Pancreas (tissue), 10 donors: ENCODE results near the gene SFN. TPM values are rescaled to one million over a fixed set of nuclear protein-coding genes. Genes with fewer than 3 reads are reported as not detected.

ENCODE experiments used
- ATAC-seq, 4 donors: fragments of 200-7000 bp; cut with Tn5 transposase; one replicate each; pipeline versions ENCODE4 v1.8.0 to v1.9.1; 2020; ENCODE audit warnings: mild to moderate bottlenecking in 4 of 4, moderate library complexity in 4 of 4
- DNase-seq, 6 donors: peaks; one replicate each; pipeline ENCODE4 v3.0.0-alpha.2; 2020
- FAIRE-seq: peaks from 2 replicates; lab custom pipeline; 2012; peaks lifted over from hg19 to GRCh38; lab: Jason Lieb, UNC
- H3K27ac ChIP-seq, 4 donors: fragments of 200-600 bp; sonication (generic); 1 replicate in 3 of 4; 2 replicates in 1 of 4; pipeline versions ENCODE4 v1.5.0 to v1.8.0; 2020
- H3K27me3 ChIP-seq, 4 donors: fragments of 200-600 bp; one replicate each; pipeline ENCODE4 v1.8.0; 2021
- H3K36me3 ChIP-seq, 3 donors: fragments of 200-600 bp; sonication (generic) in 1 of 3; one replicate each; pipeline versions ENCODE4 v1.5.0 to v1.8.0; 2020 to 2021
- H3K4me1 ChIP-seq, 3 donors: fragments of 200-600 bp; one replicate each; pipeline ENCODE4 v1.8.0; 2021
- H3K4me3 ChIP-seq, 4 donors: fragments of 200-600 bp; sonication (generic) in 2 of 4; one replicate each; pipeline versions ENCODE4 v1.5.0 to v1.8.0; 2020 to 2021
- H3K9me3 ChIP-seq, 4 donors: fragments of 200-600 bp; one replicate each; pipeline ENCODE4 v1.8.0; 2021
- WGBS, 2 donors: extraction: QIAGEN DNeasy Blood & Tissue Kit; methylation state at CpG; one replicate each; pipeline ENCODE4 v1.1.7; 2013; 5-methylcytosine and 5-hydroxymethylcytosine counted together
- intact Hi-C, 3 donors: fragments of 100-400 bp; cut with DNase I; formaldehyde crosslinking; loops; one replicate each; pipeline versions ENCODE4 v1.11.1 to v1.14.2; 2022
- polyA plus RNA-seq, 2 donors: library from polyadenylated mRNA; stranded (reverse); fragments of 200-250 nt; gene quantifications; one replicate each; pipeline ENCODE4 v1.2.3, GENCODE V29; 2013
- total RNA-seq, 6 donors: library from RNA; stranded (reverse); fragmentation: NEBNext Ultra II Directional in 4 of 6; extraction: Animal tissue kit (Norgen Biotek cat#: 25700) in 4 of 6; gene quantifications; one replicate each; pipeline versions ENCODE4 v1.2.1 to v1.2.4, GENCODE V29; 2021 to 2023
- TF ChIP-seq, protein P1 (sequence below), 4 donors: fragments of 200-600 bp; sonication (generic) in 3 of 4; IDR thresholded peaks; one replicate each; pipeline versions ENCODE4 v1.5.0 to v1.8.0; 2021; ENCODE audit warnings: antibody characterized with exemption in 4 of 4
- donor health status: healthy with polysubstance abuse.
- donor health status: DM: no; HTN: no; CAD: no; lungs with moderate emphysema.
- donor health status: DM: no; HTN: no; CAD: no.
- donor health status: control.
- donor health status: control.
- donor health status: Bipolar disorder and iron deficiency.
- donor health status: DM: yes; HTN: yes; CAD: no.
- donor health status: DM: no; HTN: no; CAD: no.
- donor health status: DM: no; HTN: no; CAD: no.
- donor health status: DM: yes; HTN: yes; CAD: no.

SFN gene
- total and polyA plus RNA-seq, 8 donors = 0.28 to 1.8 (median 0.77) TPM; not detected in 1

DNA sequence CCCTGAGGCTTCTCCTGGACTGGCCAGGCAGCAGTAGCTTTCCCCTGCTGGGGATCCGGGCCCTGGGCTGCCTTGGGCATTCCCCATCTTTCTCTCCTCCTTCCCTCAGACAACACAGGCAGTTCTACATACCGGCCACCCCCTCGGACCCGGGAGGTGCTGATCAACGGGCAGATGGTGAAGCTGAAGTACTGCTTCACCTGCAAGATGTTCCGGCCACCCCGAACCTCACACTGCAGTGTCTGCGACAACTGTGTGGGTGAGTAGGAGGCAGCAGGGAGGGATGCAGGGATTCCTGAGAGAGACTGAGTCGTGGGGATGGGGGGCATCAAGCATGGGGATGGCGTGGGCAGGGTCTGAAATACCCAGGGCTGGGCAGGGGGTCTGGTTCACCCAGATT, 14.4 kb upstream of the SFN start:
- intact Hi-C loops = no loop called here
- DNase-seq = no peak
- Histone ChIP-seq H3K36me3 (peaks cover 0 to 23% (median 12%) of the 10 kb centered on the region in 3 donors), H3K4me3 (no peak overlapping the region), H3K4me1 (no peaks in the 10 kb centered on the region), H3K27ac (no peak overlapping the region), H3K27me3 (no peaks in the 10 kb centered on the region), H3K9me3 (no peaks in the 10 kb centered on the region)
- TF ChIP-seq, protein P1, sequence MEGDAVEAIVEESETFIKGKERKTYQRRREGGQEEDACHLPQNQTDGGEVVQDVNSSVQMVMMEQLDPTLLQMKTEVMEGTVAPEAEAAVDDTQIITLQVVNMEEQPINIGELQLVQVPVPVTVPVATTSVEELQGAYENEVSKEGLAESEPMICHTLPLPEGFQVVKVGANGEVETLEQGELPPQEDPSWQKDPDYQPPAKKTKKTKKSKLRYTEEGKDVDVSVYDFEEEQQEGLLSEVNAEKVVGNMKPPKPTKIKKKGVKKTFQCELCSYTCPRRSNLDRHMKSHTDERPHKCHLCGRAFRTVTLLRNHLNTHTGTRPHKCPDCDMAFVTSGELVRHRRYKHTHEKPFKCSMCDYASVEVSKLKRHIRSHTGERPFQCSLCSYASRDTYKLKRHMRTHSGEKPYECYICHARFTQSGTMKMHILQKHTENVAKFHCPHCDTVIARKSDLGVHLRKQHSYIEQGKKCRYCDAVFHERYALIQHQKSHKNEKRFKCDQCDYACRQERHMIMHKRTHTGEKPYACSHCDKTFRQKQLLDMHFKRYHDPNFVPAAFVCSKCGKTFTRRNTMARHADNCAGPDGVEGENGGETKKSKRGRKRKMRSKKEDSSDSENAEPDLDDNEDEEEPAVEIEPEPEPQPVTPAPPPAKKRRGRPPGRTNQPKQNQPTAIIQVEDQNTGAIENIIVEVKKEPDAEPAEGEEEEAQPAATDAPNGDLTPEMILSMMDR (IDR thresholded peaks at IDR 0.05) = no peak
- 88 to 93% methylated on average over 10 of the region's 10 CpGs for WGBS, 2 donors
- no peak for ATAC-seq
- FAIRE-seq = no peak

DNA sequence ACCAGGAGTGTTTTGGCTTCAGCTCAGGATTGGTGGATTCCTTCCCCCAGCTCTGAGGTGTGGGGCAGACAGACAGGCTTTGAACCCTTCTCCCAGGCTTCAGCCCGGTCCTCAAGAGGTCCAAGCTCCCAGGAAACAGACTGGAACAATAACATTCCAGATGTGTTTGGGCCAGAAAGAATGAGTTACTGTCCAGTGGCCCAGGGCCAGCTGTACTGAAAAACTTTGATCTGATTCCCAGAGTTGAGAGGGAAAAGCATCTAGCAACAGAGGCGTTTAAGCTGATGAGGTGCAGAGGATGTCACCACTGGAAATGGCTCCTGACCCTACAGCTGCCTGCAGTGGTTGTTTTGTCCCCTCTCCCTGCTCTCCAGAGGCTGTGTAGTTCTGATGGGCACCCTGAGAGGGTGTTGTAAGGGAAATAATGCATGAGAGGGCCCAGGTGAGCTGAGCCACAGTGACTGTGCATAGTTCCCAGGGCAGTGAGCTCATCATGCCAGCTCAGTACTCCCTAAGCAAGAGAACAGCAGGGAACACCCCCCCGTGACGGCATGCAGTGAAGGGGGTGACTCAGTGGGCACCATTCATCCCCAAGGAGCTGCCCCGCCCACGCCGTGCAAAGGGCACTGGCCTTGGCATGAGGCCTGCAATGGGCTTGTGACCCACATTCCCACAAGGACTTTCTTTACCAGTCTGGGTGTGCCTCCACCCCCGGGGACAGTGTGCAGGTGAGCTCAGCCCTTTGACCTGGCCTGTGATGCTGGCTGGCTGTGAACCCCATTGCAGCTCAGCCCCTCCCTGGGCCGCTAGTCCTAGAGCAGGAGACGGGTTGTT, 13.8 kb upstream of the SFN start:
- 67% methylated on average over 10 of the region's 10 CpGs for WGBS, 2 donors
- TF ChIP-seq, protein P1 (IDR thresholded peaks at IDR 0.05) = no peak
- DNase-seq (peak in 2 of 6 donors; percentile 48 to 55), FAIRE-seq (no peak), ATAC-seq (peak; percentile 17 to 74 (median 64))
- intact Hi-C loops = no loop called here
- H3K4me1 ChIP-seq = no peaks in the 10 kb centered on the region
- H3K4me3 ChIP-seq = no peak overlapping the region
- no peak overlapping the region for H3K27ac ChIP-seq
- H3K9me3 ChIP-seq = no peaks in the 10 kb centered on the region
- peaks cover 5 to 23% (median 12%) of the 10 kb centered on the region in 3 donors for H3K36me3 ChIP-seq
- H3K27me3 ChIP-seq = no peaks in the 10 kb centered on the region

DNA sequence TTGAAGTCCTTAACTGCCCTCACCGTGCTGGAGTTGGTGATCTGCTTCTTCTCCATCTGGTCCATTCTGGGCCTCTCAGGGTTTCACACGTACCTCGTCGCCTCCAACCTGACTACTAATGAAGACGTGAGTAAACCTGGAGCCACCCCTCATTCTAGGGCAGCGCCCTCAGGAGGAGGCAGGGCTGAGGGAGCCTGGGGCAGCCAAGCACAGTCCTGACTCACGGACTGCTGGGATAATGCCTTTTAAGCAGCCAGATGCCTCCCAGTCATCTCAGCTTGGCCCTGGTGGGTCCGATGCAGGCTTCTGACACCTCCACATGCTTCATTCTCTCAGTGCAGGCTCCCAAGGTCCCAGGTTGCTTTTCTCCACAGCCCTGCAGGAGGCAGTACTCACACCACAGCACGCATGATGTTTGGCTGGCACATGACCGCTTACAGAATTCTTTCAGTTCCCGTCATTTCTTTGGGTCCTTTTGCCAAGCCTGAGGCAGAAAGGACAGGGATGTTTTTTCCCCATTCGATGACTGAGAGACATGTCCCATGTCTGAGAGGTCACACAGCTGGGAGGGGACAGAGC, 11.8 kb upstream of the SFN start:
- no peak for ATAC-seq
- Histone ChIP-seq H3K4me1 (no peaks in the 10 kb centered on the region), H3K9me3 (no peaks in the 10 kb centered on the region), H3K4me3 (no peak overlapping the region), H3K27ac (no peak overlapping the region), H3K36me3 (peaks cover 5 to 23% (median 12%) of the 10 kb centered on the region in 3 donors), H3K27me3 (no peaks in the 10 kb centered on the region)
- no peak for DNase-seq
- intact Hi-C loops = no loop called here
- WGBS, 2 donors = 89% methylated on average over 12 of the region's 12 CpGs
- FAIRE-seq = no peak
- TF ChIP-seq, protein P1 (IDR thresholded peaks at IDR 0.05) = no peak

DNA sequence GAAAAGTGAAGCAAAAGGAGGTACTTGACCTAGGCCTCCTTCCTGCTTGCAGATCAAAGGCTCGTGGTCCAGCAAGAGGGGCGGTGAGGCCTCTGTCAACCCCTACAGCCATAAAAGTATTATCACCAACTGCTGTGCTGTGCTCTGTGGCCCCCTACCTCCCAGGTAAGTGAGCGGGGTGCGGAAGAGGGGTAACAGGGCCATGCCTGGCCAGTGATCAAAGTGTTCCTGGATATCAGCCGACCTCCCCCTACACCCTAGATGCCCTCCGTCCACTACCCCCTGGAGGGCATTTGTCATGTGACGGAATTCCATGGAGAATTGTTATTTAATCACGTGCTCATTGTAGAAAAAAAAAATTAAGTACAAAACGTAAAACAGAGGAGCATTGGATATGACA, 10.2 kb upstream of the SFN start:
- TF ChIP-seq, protein P1 (IDR thresholded peaks at IDR 0.05) = no peak
- no peak for ATAC-seq
- WGBS, 2 donors = 57 to 63% methylated on average over 9 of the region's 9 CpGs
- H3K36me3 ChIP-seq = peaks cover 5 to 16% (median 12%) of the 10 kb centered on the region in 3 donors
- H3K4me3 ChIP-seq = no peak overlapping the region
- no peak for DNase-seq
- no peaks in the 10 kb centered on the region for H3K9me3 ChIP-seq
- FAIRE-seq = no peak
- intact Hi-C loops = no loop called here
- H3K4me1 ChIP-seq = no peaks in the 10 kb centered on the region
- H3K27me3 ChIP-seq = no peaks in the 10 kb centered on the region
- no peak overlapping the region for H3K27ac ChIP-seq
